Nephron progenitor cell (in vitro differentiated cells): ENCODE measurements around the gene GPC5.
A peak's percentile ranks its signal among the peaks of the same experiment; 100 is the strongest.
"Not testable (repeated sequence)": the region's sequence is repeated elsewhere in the genome, so short reads cannot be mapped to it uniquely, and the experiment has no call there.

Experiments
- DNase-seq: peaks from one replicate; pipeline ENCODE4 v3.0.0; 2021
- H3K27ac Mint-ChIP-seq: 2 replicates; pipeline ENCODE4 v1.8.0; 2021; ENCODE audit warnings: mild to moderate bottlenecking, moderate library complexity, mixed read lengths
- H3K27me3 Mint-ChIP-seq: 2 replicates; pipeline ENCODE4 v1.8.0; 2021; ENCODE audit warnings: mild to moderate bottlenecking, low read depth, mixed read lengths; ENCODE audit not compliant: poor library complexity
- H3K36me3 Mint-ChIP-seq: 2 replicates; pipeline ENCODE4 v1.8.0; 2021; ENCODE audit warnings: low read depth, mixed read lengths
- H3K4me1 Mint-ChIP-seq: 2 replicates; pipeline ENCODE4 v1.8.0; 2021; ENCODE audit warnings: mixed read lengths
- H3K4me3 Mint-ChIP-seq: 2 replicates; pipeline ENCODE4 v1.8.0; 2021; ENCODE audit warnings: mild to moderate bottlenecking, moderate library complexity, mixed read lengths
- H3K9me3 Mint-ChIP-seq: 2 replicates; pipeline ENCODE4 v1.8.0; 2021; ENCODE audit warnings: mild to moderate bottlenecking, moderate library complexity, mixed read lengths
- CTCF ChIP-seq: fragments of 200-600 bp; sonication (generic); IDR thresholded peaks from 2 replicates; pipeline ENCODE4 v1.5.0; 2021; ENCODE audit warnings: antibody characterized with exemption

GPC5 gene

GRCh38 chr13:92743992-92744391 is 1345.6 kb downstream of the GPC5 start:
- H3K9me3 Mint-ChIP-seq, result no peaks in the 10 kb centered on the region
- no peaks in the 10 kb centered on the region for H3K36me3 Mint-ChIP-seq
- H3K27me3 Mint-ChIP-seq, result no peaks in the 10 kb centered on the region
- H3K4me1 Mint-ChIP-seq, result no peaks in the 10 kb centered on the region
- no peak for DNase-seq
- no peak for TF ChIP-seq CTCF
- no peak overlapping the region for H3K4me3 Mint-ChIP-seq
- no peak overlapping the region for H3K27ac Mint-ChIP-seq

- H3K4me3 Mint-ChIP-seq, result no peak overlapping the region
- no peaks in the 10 kb centered on the region for H3K9me3 Mint-ChIP-seq
- TF ChIP-seq CTCF, result no peak
- H3K27ac Mint-ChIP-seq, result no peak overlapping the region
- H3K4me1 Mint-ChIP-seq, result no peaks in the 10 kb centered on the region
- no peaks in the 10 kb centered on the region for H3K27me3 Mint-ChIP-seq
- no peak for DNase-seq
- H3K36me3 Mint-ChIP-seq, result no peaks in the 10 kb centered on the region
These were observed 1346.8 kb downstream of the GPC5 start for GRCh38 chr13:92745258-92745657.

- not testable (repeated sequence) for H3K36me3 Mint-ChIP-seq, H3K27me3 Mint-ChIP-seq, H3K27ac Mint-ChIP-seq, H3K4me1 Mint-ChIP-seq, H3K4me3 Mint-ChIP-seq
- peak; percentile 43 for DNase-seq
- peaks cover 19% of the 10 kb centered on the region for H3K9me3 Mint-ChIP-seq
These were observed 1354.3 kb downstream of the GPC5 start for GRCh38 chr13:92752705-92753104.

- TF ChIP-seq CTCF, result no peak
- no peak for DNase-seq
- Mint-ChIP-seq H3K36me3 (no peaks in the 10 kb centered on the region), H3K4me3 (no peak overlapping the region), H3K27me3 (no peaks in the 10 kb centered on the region), H3K4me1 (no peaks in the 10 kb centered on the region), H3K9me3 (peaks cover 50% of the 10 kb centered on the region), H3K27ac (no peak overlapping the region)
These were observed 1363.3 kb downstream of the GPC5 start for GRCh38 chr13:92761710-92762109.

- no peaks in the 10 kb centered on the region for H3K36me3 Mint-ChIP-seq
- no peaks in the 10 kb centered on the region for H3K27me3 Mint-ChIP-seq
- no peak overlapping the region for H3K27ac Mint-ChIP-seq
- TF ChIP-seq CTCF, result no peak
- no peaks in the 10 kb centered on the region for H3K4me1 Mint-ChIP-seq
- H3K4me3 Mint-ChIP-seq, result no peak overlapping the region
- DNase-seq, result no peak
- H3K9me3 Mint-ChIP-seq, result peaks cover 7% of the 10 kb centered on the region
These were observed 1369.0 kb downstream of the GPC5 start for GRCh38 chr13:92767468-92767867.

- Mint-ChIP-seq H3K4me3 (no peak overlapping the region), H3K27me3 (no peaks in the 10 kb centered on the region), H3K4me1 (no peaks in the 10 kb centered on the region), H3K9me3 (no peaks in the 10 kb centered on the region), H3K36me3 (no peaks in the 10 kb centered on the region), H3K27ac (no peak overlapping the region)
- no peak for DNase-seq
- TF ChIP-seq CTCF, result no peak
These were observed 1370.2 kb downstream of the GPC5 start for GRCh38 chr13:92768602-92769001.

- no peak for DNase-seq
- Mint-ChIP-seq H3K27me3 (no peaks in the 10 kb centered on the region), H3K4me1 (no peaks in the 10 kb centered on the region), H3K4me3 (no peak overlapping the region), H3K27ac (no peak overlapping the region), H3K9me3 (no peaks in the 10 kb centered on the region), H3K36me3 (no peaks in the 10 kb centered on the region)
- no peak for TF ChIP-seq CTCF
These were observed 1370.6 kb downstream of the GPC5 start for GRCh38 chr13:92769046-92769445.
